Fibroblast of mammary gland (primary cell): ENCODE data around the gene SWT1.
A peak's percentile ranks its signal among the peaks of the same experiment; 100 is the strongest.

Source experiments
- DNase-seq: peaks from one replicate; pipeline ENCODE4 v3.0.0-alpha.2; 2010; ENCODE audit warnings: low read depth
- H3K4me3 ChIP-seq: 2 replicates; pipeline ENCODE4 v1.5.1; 2011; ENCODE audit warnings: low read depth, mild to moderate bottlenecking, low read length, moderate library complexity; ENCODE audit not compliant: control insufficient read depth
- CTCF ChIP-seq: conservative IDR thresholded peaks from 2 replicates; pipeline ENCODE4 v1.5.1; 2011; ENCODE audit warnings: low read depth, low read length, inconsistent platforms; ENCODE audit not compliant: control insufficient read depth, insufficient read depth

The SWT1 gene

GRCh38 chr1:185154912-185155513, 2.0 kb upstream of the SWT1 start:
- DNase-seq = peak; percentile 47
- H3K4me3 ChIP-seq = peak overlapping the region; percentile 97
- no peak for TF ChIP-seq CTCF

- DNase-seq = peak; percentile 58
- no peak for TF ChIP-seq CTCF
- H3K4me3 ChIP-seq = peak overlapping the region; percentile 97
Observed at GRCh38 chr1:185155600-185156287, 1.2 kb upstream of the SWT1 start.

- H3K4me3 ChIP-seq = peak overlapping the region; percentile 97
- no peak for DNase-seq
- no peak for TF ChIP-seq CTCF
Observed at GRCh38 chr1:185156288-185156853, 596 bp upstream of the SWT1 start.

- peak overlapping the region; percentile 97 for H3K4me3 ChIP-seq
- TF ChIP-seq CTCF = no peak
- peak; percentile 30 for DNase-seq
Observed at GRCh38 chr1:185157599-185158412, 839 bp downstream of the SWT1 start.

GRCh38 chr1:185158800-185159199, 1.8 kb downstream of the SWT1 start:
- DNase-seq = peak; percentile 3
- no peak for TF ChIP-seq CTCF
- no peak overlapping the region for H3K4me3 ChIP-seq

- no peak overlapping the region for H3K4me3 ChIP-seq
- TF ChIP-seq CTCF = no peak
- DNase-seq = peak; percentile 34
Observed at GRCh38 chr1:185159966-185160365, 3.0 kb downstream of the SWT1 start.
